Inflammatory macrophage treated with lipopolysaccharide for 4 hours (primary cell): ENCODE data around the gene APBA2.
A peak's percentile ranks its signal among the peaks of the same experiment; 100 is the strongest.

ENCODE experiments used
- DNase-seq: peaks from one replicate; pipeline ENCODE4 v3.0.0-alpha.2; 2020

Gene APBA2

GRCh38 chr15:28917791-28918140, 32.0 kb downstream of the APBA2 start:
- no peak for DNase-seq

- peak; percentile 1 for DNase-seq
Measured at GRCh38 chr15:28918141-28918983, 32.6 kb downstream of the APBA2 start.

- no peak for DNase-seq
Measured at GRCh38 chr15:28919201-28919635, 33.4 kb downstream of the APBA2 start.

DNA sequence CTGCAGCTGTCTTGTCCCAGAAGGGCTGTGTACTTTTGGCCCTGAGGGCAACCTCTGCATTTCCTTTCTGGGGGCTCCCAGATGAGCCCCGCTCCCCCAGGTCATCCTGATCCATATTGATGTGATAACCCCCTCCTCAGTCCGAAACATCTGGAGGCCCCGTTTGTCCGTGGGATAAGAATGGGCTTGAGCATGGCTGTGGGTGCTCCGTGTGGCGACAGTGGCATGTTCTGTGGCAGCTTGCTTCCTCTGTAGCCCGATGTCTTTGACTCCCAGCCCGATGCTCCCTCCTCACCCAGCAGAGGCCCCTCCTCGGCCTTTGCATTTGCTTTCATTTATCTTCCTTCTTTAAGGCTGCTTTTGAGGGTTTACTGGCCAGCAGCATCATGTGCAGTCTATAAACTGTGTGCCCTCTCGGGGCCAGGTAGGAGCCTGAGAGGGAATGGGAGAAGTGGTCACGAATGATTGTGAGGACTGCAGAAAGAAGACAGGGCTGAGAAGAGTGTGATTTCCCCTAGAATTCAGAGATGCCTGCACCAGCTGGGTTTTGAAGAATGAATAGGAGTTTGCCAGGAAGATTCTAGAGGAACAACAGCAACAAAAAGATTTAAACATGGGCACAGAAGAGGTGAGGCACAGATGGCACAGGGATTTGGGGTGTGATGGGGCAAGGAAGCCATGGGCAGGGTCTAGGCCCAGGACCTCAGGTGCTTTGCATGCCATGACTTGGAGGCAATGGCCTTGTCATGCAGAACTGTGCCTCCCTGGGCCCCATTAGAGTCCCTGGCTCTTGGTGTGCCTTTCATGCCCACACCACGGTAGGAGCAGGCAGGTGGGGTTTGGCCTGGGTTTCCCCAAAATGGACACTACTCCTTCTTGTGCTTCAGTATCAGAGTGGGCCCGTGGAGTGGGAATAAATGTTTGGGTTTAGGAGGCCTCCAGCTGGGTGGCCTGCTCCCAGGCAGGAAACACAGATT, 34.2 kb downstream of the APBA2 start:
- no peak for DNase-seq

DNA sequence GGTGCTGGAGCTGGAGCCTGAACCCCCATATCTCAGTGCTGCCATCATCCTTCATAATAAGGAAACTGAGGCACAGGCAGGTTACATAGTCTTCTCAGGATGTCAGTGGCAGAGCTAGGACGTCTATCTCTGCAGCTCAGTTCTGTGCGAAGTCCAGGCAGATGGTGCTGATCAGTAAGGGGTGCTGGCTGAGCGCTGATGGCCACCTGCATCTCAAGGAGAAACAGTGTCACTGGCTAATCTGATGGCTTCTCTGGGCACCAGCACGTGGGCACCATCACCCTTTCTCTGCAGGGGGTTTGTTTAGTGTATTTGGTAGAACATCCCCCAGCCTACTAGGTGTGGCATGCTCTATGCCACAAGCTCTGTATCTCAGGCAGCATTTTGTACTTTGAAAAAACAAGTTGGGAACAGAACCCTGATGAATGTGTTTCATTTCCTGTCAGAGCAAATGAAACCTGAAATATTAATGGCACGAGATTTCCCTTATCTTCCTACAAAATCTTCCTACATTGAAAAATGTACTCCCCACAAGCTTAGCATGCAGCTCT, 35.1 kb downstream of the APBA2 start:
- DNase-seq = no peak

- DNase-seq = no peak
Measured at GRCh38 chr15:28921336-28921735, 35.6 kb downstream of the APBA2 start.

DNA sequence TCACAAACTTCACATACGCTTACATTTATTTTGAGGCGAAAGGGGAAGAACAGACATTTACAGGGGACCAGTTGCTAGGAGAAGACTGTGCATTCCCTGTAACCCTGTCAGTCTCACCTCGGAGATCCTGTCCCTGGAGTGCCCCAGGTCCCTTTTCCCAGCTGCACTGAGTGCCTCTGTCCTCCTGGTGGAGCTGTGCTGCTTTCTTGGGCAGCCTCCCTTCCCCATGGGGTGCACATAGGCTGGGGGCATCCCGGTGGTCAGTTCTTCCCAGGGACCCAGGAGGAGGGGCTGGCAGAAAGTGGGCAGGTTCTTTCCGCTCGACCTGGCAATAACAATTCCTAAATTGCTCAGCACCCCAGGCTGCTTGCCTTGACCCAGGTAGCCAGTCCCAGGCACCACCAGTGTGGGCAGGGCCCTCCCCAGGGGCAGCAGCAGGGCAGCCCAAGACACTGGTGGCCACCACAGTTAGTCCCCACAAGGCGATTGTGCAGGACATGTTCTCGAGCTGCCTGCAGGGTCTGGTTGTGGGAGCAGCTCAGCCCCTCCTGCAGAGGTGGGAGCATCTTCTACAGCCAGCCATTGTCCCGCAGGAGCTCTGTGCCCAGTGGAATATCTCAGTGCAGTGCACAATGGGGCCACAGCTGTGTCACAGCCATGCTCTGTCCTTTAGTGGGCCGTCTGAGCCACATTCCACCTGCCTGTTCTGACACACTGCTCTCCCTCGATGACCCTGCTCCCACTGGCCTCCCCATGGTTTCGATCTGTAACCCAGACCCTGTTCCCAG, 36.3 kb downstream of the APBA2 start:
- DNase-seq = no peak

DNA sequence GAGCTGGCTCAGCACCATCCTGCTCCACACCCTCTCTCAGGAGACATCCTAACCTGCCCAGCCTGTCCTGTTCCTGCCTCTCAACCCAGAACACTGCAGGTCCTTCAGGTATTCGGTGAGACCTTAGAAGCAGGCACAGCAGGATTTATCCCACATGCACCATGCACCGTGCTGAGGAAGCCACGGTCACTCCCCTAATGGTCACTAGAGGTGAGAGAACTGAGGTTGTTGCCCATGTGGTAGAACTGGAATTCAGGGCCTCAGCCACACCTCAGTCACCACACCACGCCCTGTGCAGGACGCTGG, 36.9 kb downstream of the APBA2 start:
- no peak for DNase-seq

DNA sequence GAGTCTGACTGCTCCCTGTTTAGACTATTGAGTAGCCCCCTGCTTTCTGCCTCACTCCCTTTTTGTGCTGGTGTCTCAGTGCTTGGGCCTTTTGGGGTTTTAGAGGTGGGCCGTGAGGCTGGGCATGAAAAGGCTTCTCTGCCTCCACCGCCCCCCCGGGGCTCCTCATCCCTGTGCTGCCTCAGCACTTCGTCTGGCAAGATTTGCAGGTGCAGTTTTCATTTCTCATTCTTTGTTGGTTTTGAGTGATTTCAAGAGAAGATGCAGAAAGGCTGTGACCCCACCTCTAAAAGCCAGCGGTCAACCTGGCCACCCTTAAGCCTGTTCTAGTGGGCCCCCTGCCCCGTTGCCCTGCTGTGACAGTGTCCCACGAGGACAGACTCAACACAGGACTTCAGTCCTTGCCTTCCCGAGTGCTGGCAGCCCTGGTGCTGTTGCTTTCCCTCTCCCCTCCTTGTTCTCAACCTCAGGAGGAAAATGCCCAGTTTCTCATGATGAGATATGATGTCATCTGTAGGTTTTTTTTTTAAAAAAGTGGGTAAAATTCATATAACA, 38.0 kb downstream of the APBA2 start:
- no peak for DNase-seq

DNA sequence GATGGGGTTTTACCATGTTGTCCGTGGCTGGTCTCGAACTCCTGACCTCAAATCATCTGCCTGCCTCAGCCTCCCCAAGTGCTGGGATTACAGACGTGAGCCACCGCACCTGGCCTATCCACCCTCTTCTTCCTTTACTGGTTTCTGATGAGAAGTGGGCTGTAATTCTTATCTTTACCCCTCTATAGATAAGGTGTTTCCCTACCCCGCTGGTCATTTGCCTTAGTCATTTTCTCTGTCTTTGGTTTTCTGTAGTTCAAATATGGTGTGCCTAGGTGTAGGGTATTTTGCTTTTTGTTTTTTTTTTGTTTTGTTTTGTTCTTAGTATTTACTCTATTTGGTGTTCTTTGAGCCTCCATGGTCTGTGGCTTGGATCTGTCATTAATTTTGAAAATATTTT, 41.3 kb downstream of the APBA2 start:
- DNase-seq = no peak

DNA sequence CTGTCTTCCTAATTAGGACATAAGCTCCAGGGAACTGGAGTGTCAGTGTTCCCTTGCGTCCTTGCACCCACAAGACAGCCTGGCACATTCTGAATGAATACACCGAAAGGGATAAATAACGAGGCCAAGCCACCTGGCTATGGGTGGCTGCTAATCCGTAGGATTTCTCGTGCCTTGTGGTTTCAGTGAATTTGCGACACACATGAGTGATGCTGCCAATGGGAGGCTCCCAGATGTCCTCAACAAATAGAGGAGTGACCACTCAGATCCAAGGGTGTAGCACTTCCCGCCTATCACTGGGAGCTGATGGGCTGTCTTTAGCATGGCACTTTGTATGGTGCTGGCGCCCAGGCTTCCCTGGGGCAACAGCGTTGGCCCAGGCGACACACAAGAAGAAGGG, 43.4 kb downstream of the APBA2 start:
- no peak for DNase-seq

- no peak for DNase-seq
Measured at GRCh38 chr15:28930011-28930410, 44.2 kb downstream of the APBA2 start.

GRCh38 chr15:28930476-28931291, 44.9 kb downstream of the APBA2 start:
- no peak for DNase-seq

DNA sequence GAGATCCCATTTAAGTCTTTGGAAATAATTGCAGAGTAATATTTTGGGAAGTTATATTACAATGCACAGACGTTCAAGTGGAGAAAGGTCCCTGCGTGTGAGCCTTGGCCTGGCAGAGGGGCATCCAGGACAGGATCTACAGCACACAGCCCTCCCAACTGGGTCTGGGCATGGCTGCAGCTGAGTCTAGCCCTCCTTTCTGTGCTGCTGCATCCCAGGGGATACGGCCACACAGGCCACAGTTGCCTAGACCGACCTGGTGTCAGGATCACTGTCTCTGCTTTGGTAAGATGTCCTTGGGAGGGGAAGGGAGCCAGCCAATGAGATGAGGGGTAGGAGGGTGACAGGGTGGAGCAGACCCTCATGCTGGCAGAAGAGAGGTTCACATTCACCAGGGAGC, 46.1 kb downstream of the APBA2 start:
- DNase-seq = no peak

- DNase-seq = no peak
Measured at GRCh38 chr15:28932361-28932760, 46.6 kb downstream of the APBA2 start.

GRCh38 chr15:28933710-28934445, 48.1 kb downstream of the APBA2 start:
- DNase-seq = no peak

DNA sequence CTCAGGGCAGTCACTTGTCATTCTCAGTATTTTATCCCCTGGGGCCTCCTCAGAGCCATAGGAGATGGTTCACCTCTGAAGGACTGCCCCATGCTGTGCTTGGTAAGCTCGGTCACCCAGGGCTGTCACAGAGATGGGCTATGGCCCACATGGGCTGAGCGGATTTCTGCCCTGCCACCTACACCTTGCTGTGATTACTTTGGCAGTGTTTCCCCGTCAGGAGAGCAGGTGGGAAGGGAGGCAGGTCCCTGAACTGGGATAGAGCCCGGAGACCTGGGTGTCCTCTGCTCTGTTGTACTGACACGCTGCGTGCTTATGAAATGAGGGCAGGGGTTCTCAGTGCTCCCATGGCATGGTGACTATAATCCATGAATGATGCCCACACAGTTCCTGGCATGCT, 48.9 kb downstream of the APBA2 start:
- DNase-seq = no peak

- DNase-seq = no peak
Measured at GRCh38 chr15:28935316-28935715, 49.5 kb downstream of the APBA2 start.

- no peak for DNase-seq
Measured at GRCh38 chr15:28936081-28936480, 50.3 kb downstream of the APBA2 start.

- no peak for DNase-seq
Measured at GRCh38 chr15:28936481-28936881, 50.7 kb downstream of the APBA2 start.

DNA sequence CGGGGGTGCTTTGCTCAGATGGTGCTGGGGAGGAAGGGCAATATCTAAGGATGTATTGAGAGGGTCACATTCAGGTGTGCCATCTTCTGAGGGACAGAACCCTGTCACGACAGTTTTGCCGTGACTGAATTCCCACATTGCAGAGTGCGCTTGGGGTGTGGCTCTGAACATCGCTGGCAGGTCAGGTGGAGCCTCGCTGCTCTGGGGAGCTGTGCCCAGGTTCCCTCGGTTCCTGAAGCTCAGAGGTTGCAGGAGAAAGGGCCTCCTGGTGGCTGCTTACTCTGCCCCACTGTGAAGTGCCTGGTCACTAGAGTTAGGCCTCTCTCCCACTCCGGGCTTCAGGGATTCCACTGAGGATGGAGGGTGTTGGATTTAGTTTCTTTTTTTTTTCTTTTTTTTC, 51.5 kb downstream of the APBA2 start:
- DNase-seq = no peak
